Choroid plexus epithelial cell (primary cell): ENCODE results near the gene ZDHHC5.

Experiments
- DNase-seq: peaks from one replicate; pipeline ENCODE4 v3.0.0-alpha.2; 2010; ENCODE audit warnings: low read depth
- H3K4me3 ChIP-seq: 2 replicates; pipeline ENCODE4 v1.5.1; 2011; ENCODE audit warnings: low read depth, mild to moderate bottlenecking, control low read depth, low read length, moderate library complexity
- TF ChIP-seq, protein P1 (sequence below): conservative IDR thresholded peaks from 2 replicates; pipeline ENCODE4 v1.5.1; 2011; ENCODE audit warnings: low read depth, mild to moderate bottlenecking, control low read depth, inconsistent platforms, low read length, moderate library complexity

ZDHHC5 gene

DNA sequence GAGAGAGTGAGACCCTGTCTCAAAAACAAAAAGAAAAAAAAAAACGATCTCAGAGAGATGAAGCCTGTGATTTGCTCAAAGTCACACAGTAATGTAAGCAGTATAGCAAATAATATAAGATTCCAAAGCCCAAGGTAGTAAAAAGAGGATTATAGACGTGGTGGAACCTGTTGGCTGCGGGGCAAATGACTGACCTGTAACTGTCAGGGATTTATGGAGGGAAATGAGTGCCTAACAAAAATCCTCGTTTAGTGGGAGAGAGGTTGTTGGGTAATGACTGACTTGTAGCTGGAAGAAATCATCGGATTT is 11.1 kb upstream of the ZDHHC5 start:
- TF ChIP-seq, protein P1, sequence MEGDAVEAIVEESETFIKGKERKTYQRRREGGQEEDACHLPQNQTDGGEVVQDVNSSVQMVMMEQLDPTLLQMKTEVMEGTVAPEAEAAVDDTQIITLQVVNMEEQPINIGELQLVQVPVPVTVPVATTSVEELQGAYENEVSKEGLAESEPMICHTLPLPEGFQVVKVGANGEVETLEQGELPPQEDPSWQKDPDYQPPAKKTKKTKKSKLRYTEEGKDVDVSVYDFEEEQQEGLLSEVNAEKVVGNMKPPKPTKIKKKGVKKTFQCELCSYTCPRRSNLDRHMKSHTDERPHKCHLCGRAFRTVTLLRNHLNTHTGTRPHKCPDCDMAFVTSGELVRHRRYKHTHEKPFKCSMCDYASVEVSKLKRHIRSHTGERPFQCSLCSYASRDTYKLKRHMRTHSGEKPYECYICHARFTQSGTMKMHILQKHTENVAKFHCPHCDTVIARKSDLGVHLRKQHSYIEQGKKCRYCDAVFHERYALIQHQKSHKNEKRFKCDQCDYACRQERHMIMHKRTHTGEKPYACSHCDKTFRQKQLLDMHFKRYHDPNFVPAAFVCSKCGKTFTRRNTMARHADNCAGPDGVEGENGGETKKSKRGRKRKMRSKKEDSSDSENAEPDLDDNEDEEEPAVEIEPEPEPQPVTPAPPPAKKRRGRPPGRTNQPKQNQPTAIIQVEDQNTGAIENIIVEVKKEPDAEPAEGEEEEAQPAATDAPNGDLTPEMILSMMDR, result no peak
- H3K4me3 ChIP-seq, result peak overlapping the region; percentile 87
- no peak for DNase-seq

DNA sequence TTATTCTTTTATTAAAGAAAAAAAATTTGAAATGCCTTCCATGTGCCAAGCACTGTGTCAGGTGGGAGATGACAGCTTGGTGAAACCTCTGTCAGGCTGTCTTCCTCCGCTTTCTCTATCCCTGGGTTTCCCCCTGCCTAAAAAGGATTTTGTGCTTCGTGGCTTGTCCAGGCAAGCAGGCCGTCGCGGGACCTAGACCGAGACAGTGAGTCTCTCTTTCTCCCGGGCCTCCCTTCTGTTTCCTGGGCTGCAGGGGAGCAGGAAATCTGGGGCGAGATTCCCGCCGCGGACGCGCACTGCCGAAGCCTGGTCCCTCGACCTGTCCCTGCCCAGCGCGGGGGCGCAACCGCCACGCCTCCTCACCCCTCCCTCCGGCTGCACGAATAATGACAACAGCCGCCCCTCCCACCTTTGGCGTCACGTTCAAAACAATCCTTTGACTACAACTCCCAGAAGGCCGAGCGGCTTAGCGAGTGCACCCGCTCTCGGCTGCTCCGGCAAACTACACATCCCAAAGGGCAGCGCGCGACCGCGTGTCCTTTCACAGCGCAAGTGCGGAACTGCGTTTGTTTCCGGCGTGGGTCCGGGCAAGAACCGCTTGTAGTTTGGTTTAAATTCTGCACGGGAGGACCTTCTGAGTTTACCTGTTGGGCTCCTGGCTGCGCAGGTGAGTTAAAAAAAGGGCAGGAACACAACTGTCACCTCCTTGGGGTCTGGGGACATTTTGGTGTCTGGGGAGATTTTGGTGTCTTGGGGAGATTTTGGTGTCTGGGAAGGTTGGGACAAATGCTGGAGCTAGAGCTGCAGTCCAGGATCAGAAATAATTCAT is 10.5 kb upstream of the ZDHHC5 start, which contains the start of gene CLP1:
CLP1 (plus strand) TSS at position 569 of the 829 bp plus-strand sequence. CDS start 1,715 bp downstream, outside the sequence.
- TF ChIP-seq, protein P1, result no peak
- peak; percentile 99 for DNase-seq
- peak within 1 kb of the TSS; percentile 87 for H3K4me3 ChIP-seq

DNA sequence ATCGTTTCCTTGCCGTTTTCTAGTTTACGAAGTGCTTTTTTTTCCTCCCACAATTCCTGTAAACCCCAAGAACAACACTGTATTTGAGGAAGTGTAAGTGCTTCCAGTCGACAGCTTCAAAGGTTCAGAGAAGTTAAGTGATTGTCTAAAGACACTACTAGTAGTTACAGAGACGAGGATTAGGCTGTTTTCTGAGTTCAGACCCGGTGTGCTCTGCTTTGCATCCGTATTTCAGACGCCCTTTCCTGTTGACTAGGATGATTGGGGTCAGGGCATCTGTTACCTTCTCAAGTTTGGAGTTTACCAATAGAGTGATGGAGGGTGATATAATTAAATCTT is 9.9 kb upstream of the ZDHHC5 start:
- H3K4me3 ChIP-seq, result peak overlapping the region; percentile 87
- no peak for DNase-seq
- TF ChIP-seq, protein P1, result no peak

DNA sequence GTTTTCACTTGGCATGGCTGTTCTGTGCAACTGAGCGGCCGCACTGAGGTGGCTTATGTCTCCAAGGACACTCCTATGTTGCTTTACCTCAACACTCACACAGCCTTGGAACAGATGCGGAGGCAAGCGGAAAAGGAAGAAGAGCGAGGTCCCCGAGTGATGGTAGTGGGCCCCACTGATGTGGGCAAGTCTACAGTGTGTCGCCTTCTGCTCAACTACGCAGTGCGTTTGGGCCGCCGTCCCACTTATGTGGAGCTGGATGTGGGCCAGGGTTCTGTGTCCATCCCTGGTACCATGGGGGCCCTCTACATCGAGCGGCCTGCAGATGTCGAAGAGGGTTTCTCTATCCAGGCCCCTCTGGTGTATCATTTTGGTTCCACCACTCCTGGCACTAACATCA is 8.2 kb upstream of the ZDHHC5 start:
- DNase-seq, result no peak
- TF ChIP-seq, protein P1, result no peak
- no peak overlapping the region for H3K4me3 ChIP-seq

DNA sequence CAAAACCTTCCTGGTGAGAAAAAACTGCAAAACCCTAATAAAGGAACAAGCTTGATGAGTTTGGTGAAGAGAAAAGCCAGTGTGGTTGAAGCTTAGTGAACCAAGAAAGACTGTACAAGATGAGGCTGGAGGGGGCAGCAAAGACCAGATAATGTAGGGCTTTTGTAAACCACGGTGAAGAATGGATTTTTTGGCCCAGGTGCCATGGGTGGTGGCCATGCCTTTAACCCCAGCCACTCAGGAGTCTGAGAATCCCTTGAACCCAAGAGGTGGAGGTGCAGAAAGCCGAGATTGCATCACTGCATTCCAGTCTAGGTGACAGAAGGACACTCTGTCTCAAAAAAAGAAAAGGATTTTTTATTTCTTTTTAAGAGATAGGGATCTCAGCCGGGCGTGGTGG is 5.0 kb upstream of the ZDHHC5 start:
- H3K4me3 ChIP-seq, result no peak overlapping the region
- DNase-seq, result no peak
- TF ChIP-seq, protein P1, result peak; percentile 19

DNA sequence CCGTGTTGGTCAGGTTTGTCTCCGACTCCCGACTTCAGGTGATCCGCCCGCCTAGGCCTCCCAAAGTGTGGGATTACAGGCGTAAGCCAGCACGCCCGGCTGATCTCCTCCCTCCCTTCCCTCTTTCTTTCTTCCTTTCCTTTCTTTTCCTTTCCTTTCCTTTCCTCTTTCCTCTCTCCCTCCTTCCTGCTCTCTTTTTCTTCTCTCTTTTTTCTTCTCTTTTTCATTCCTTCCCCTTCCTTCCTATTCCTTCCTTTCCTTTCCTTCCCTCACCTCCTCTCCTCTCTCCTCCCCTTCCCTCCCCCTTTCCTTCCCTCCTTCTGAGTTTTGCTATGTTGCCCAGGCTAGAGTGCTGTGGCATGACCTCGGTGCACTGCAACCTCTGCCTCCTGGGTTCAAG is 3.9 kb upstream of the ZDHHC5 start:
- TF ChIP-seq, protein P1, result no peak
- no peak overlapping the region for H3K4me3 ChIP-seq

DNA sequence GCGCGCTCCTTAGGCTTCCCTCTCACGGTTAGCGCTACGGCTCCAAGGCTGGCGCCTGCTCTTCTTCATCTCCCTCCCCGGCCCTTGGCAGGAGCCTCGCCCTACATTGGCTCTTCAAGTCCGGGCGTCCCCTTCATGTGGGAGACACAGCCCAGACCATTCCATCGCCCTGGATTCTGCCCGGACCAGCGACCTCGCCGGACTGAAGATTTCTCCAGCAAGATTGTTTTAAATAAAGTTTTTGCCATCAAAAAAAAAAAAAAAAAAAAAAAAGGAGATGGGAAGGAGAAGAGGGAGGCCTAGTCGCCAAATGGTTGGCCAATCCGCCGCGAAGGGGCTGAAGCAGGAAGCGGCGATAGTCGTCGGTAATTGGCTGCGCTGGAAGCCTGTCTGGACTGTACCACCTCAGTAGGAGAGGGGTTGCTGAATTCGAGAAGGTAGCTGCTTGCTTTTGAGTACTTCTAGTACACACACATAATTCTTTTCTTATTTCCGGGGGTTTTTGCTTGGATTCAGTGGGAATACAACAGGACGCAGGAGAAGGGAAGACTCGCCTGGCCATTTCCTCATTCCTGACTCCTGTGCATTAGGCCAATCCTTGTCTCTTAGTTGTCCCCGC is 688 bp upstream of the ZDHHC5 start:
- H3K4me3 ChIP-seq, result peak overlapping the region; percentile 98
- DNase-seq, result peak; percentile 100
- TF ChIP-seq, protein P1, result no peak

More for the DNA sequence above, 3.9 kb upstream of the ZDHHC5 start:
- DNase-seq, result no peak
